H1 (cell line): ENCODE measurements around the gene VTI1B. TPM values are rescaled to one million over a fixed set of nuclear protein-coding genes. Genes with fewer than 3 reads are reported as not detected.
A peak's percentile ranks its signal among the peaks of the same experiment; 100 is the strongest.

Source experiments
- KDM5A ChIP-seq: fragments of 200-600 bp; IDR thresholded peaks from 2 replicates; pipeline ENCODE4 v1.7.1; 2012; ENCODE audit warnings: mild to moderate bottlenecking, low read length, inconsistent platforms, mixed read lengths
- SP4 ChIP-seq: IDR thresholded peaks from 2 replicates; pipeline ENCODE4 v1.6.1; 2012; ENCODE audit warnings: low read length, inconsistent platforms
- SRF ChIP-seq: IDR thresholded peaks from 2 replicates; pipeline ENCODE4 v1.6.1; 2011; ENCODE audit warnings: mild to moderate bottlenecking, low read depth, low read length, moderate library complexity
- polyA plus RNA-seq, 7 experiments: library from polyadenylated mRNA; depleted of rRNA in 3 of 7; stranded (reverse) in 5 of 7; unstranded in 2 of 7; fragments of >200 nt in 5 of 7; fragments of 200-250 nt in 2 of 7; gene quantifications; 1 replicate in 5 of 7; 2 replicates in 1 of 7; 4 replicates in 1 of 7; pipeline versions ENCODE4 v1.2.1 to v1.2.3, GENCODE V29; 2011 to 2013; ENCODE audit warnings: missing spikeins in 2 of 7, mixed read lengths in 2 of 7
- total RNA-seq: library from RNA; stranded (reverse); fragmentation: NEBNext Ultra II Directional; extraction: Animal tissue kit (Norgen Biotek cat#: 25700); gene quantifications from 2 replicates; pipeline ENCODE4 v1.2.1, GENCODE V29; 2021
- TF ChIP-seq, protein P1 (sequence below): fragments of 300-600 bp; sonication (generic); IDR thresholded peaks from 2 replicates; pipeline ENCODE4 v1.7.1; 2012; ENCODE audit warnings: low read length, moderate library complexity, mild to moderate bottlenecking, inconsistent platforms; ENCODE audit not compliant: insufficient replicate concordance

The VTI1B gene
- total and polyA plus RNA-seq, 2 of the 8 experiments (the other 6 are each of a cell fraction or from before 2014, with no cell fraction given) = 28.1 to 98.7 TPM

DNA sequence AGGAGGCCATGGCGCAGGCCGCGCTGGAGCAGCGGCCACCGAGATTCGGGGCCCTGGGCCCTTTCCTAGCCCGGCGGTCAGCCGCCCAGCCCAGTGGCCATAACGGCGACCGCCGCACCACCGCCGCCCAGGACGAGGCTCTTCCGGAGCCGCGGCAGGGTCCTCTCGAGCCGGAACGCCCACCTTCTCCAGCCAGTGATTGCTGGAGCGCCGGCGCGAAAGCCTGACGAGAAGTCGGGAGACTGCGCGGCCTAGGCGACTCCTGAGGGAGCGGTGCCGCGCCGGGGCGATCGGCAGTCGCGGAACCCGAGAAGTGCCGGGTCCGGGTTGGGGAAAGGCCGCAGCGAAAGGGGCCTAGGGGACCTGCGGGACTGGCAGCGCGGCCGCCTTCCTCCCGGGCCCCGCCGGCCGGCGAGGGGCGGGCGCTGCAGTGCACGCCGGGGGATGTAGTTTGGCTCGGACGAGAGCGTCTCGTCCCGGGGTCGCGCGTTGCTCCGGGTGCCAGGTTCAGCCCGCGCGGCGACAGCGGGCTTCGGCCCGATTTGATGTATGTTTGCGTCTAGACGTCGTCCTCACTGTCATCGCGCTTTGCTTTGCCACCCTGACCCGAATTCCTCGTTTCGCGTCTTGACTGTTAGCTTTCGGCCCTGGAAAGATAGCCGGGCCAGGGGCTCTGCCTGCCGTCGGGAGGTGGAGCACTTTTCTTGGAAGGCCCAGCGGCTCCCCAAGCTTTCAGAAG, at the start of gene VTI1B (continued):
- TF ChIP-seq, protein P1, sequence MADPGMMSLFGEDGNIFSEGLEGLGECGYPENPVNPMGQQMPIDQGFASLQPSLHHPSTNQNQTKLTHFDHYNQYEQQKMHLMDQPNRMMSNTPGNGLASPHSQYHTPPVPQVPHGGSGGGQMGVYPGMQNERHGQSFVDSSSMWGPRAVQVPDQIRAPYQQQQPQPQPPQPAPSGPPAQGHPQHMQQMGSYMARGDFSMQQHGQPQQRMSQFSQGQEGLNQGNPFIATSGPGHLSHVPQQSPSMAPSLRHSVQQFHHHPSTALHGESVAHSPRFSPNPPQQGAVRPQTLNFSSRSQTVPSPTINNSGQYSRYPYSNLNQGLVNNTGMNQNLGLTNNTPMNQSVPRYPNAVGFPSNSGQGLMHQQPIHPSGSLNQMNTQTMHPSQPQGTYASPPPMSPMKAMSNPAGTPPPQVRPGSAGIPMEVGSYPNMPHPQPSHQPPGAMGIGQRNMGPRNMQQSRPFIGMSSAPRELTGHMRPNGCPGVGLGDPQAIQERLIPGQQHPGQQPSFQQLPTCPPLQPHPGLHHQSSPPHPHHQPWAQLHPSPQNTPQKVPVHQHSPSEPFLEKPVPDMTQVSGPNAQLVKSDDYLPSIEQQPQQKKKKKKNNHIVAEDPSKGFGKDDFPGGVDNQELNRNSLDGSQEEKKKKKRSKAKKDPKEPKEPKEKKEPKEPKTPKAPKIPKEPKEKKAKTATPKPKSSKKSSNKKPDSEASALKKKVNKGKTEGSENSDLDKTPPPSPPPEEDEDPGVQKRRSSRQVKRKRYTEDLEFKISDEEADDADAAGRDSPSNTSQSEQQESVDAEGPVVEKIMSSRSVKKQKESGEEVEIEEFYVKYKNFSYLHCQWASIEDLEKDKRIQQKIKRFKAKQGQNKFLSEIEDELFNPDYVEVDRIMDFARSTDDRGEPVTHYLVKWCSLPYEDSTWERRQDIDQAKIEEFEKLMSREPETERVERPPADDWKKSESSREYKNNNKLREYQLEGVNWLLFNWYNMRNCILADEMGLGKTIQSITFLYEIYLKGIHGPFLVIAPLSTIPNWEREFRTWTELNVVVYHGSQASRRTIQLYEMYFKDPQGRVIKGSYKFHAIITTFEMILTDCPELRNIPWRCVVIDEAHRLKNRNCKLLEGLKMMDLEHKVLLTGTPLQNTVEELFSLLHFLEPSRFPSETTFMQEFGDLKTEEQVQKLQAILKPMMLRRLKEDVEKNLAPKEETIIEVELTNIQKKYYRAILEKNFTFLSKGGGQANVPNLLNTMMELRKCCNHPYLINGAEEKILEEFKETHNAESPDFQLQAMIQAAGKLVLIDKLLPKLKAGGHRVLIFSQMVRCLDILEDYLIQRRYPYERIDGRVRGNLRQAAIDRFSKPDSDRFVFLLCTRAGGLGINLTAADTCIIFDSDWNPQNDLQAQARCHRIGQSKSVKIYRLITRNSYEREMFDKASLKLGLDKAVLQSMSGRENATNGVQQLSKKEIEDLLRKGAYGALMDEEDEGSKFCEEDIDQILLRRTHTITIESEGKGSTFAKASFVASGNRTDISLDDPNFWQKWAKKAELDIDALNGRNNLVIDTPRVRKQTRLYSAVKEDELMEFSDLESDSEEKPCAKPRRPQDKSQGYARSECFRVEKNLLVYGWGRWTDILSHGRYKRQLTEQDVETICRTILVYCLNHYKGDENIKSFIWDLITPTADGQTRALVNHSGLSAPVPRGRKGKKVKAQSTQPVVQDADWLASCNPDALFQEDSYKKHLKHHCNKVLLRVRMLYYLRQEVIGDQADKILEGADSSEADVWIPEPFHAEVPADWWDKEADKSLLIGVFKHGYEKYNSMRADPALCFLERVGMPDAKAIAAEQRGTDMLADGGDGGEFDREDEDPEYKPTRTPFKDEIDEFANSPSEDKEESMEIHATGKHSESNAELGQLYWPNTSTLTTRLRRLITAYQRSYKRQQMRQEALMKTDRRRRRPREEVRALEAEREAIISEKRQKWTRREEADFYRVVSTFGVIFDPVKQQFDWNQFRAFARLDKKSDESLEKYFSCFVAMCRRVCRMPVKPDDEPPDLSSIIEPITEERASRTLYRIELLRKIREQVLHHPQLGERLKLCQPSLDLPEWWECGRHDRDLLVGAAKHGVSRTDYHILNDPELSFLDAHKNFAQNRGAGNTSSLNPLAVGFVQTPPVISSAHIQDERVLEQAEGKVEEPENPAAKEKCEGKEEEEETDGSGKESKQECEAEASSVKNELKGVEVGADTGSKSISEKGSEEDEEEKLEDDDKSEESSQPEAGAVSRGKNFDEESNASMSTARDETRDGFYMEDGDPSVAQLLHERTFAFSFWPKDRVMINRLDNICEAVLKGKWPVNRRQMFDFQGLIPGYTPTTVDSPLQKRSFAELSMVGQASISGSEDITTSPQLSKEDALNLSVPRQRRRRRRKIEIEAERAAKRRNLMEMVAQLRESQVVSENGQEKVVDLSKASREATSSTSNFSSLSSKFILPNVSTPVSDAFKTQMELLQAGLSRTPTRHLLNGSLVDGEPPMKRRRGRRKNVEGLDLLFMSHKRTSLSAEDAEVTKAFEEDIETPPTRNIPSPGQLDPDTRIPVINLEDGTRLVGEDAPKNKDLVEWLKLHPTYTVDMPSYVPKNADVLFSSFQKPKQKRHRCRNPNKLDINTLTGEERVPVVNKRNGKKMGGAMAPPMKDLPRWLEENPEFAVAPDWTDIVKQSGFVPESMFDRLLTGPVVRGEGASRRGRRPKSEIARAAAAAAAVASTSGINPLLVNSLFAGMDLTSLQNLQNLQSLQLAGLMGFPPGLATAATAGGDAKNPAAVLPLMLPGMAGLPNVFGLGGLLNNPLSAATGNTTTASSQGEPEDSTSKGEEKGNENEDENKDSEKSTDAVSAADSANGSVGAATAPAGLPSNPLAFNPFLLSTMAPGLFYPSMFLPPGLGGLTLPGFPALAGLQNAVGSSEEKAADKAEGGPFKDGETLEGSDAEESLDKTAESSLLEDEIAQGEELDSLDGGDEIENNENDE = no peak
- no peak for TF ChIP-seq SRF
- peak; percentile 99 for TF ChIP-seq SP4
- TF ChIP-seq KDM5A = no peak
- TF ChIP-seq, all 59 proteins: peak for 19
